Central memory CD8-positive, alpha-beta T cell (primary cell): ENCODE measurements around the gene GALNT10.

Experiments
- ATAC-seq: fragments of 150-1000 bp; cut with Tn5 transposase; replicated peaks from 2 replicates; pipeline ENCODE4 v1.10.0; 2022; ENCODE audit warnings: mild to moderate bottlenecking, moderate FRiP score, moderate number of reproducible peaks; ENCODE audit not compliant: poor library complexity, severe bottlenecking; ENCODE audit errors: extremely low read depth
- DNase-seq, 2 donors: peaks; one replicate each; pipeline ENCODE4 v3.0.0; 2021; ENCODE audit warnings: low spot score in 2 of 2
- H3K27ac Mint-ChIP-seq: one replicate; pipeline ENCODE4 v1.8.0; 2022; ENCODE audit warnings: low read depth, mild to moderate bottlenecking, moderate library complexity, mixed read lengths
- H3K27me3 Mint-ChIP-seq: one replicate; pipeline ENCODE4 v1.8.0; 2022; ENCODE audit warnings: mixed read lengths
- H3K36me3 Mint-ChIP-seq: one replicate; pipeline ENCODE4 v1.8.0; 2022; ENCODE audit warnings: mild to moderate bottlenecking, moderate library complexity, mixed read lengths; ENCODE audit not compliant: insufficient read depth
- H3K4me1 Mint-ChIP-seq: one replicate; pipeline ENCODE4 v1.8.0; 2022; ENCODE audit warnings: mixed read lengths
- H3K4me3 Mint-ChIP-seq: one replicate; pipeline ENCODE4 v1.8.0; 2022; ENCODE audit warnings: mild to moderate bottlenecking, moderate library complexity, mixed read lengths
- H3K9me3 Mint-ChIP-seq: one replicate; pipeline ENCODE4 v1.8.0; 2022; ENCODE audit warnings: mixed read lengths

Gene GALNT10

GRCh38 chr5:154386952-154387629 lies 196.6 kb downstream of the GALNT10 start:
- H3K4me1 Mint-ChIP-seq = peaks cover 35% of the 10 kb centered on the region
- no peaks in the 10 kb centered on the region for H3K27me3 Mint-ChIP-seq
- H3K36me3 Mint-ChIP-seq = peaks cover 4% of the 10 kb centered on the region
- DNase-seq (no peak), ATAC-seq (no peak)
- no peaks in the 10 kb centered on the region for H3K9me3 Mint-ChIP-seq
- H3K4me3 Mint-ChIP-seq = no peak overlapping the region
- peak overlapping the region; percentile 97 for H3K27ac Mint-ChIP-seq

GRCh38 chr5:154388842-154389241 lies 198.3 kb downstream of the GALNT10 start:
- peaks cover 5% of the 10 kb centered on the region for H3K36me3 Mint-ChIP-seq

GRCh38 chr5:154390096-154390495 lies 199.6 kb downstream of the GALNT10 start:
- peaks cover 32% of the 10 kb centered on the region for H3K4me1 Mint-ChIP-seq
- no peak for DNase-seq
- H3K27ac Mint-ChIP-seq = no peak overlapping the region
- ATAC-seq = no peak
- no peaks in the 10 kb centered on the region for H3K9me3 Mint-ChIP-seq
- no peaks in the 10 kb centered on the region for H3K27me3 Mint-ChIP-seq
- no peak overlapping the region for H3K4me3 Mint-ChIP-seq
- peaks cover 6% of the 10 kb centered on the region for H3K36me3 Mint-ChIP-seq

More at GRCh38 chr5:154388842-154389241, 198.3 kb downstream of the GALNT10 start:
- Mint-ChIP-seq H3K9me3 (no peaks in the 10 kb centered on the region), H3K4me3 (no peak overlapping the region), H3K4me1 (peaks cover 33% of the 10 kb centered on the region), H3K27me3 (no peaks in the 10 kb centered on the region), H3K27ac (no peak overlapping the region)
- ATAC-seq (no peak), DNase-seq (no peak)

GRCh38 chr5:154390746-154391359 lies 200.3 kb downstream of the GALNT10 start:
- Mint-ChIP-seq H3K9me3 (no peaks in the 10 kb centered on the region), H3K36me3 (peaks cover 4% of the 10 kb centered on the region), H3K27ac (no peak overlapping the region), H3K27me3 (no peaks in the 10 kb centered on the region), H3K4me1 (peaks cover 32% of the 10 kb centered on the region), H3K4me3 (no peak overlapping the region)
- ATAC-seq = no peak
- no peak for DNase-seq

- Mint-ChIP-seq H3K27me3 (no peaks in the 10 kb centered on the region), H3K27ac (no peak overlapping the region), H3K36me3 (peaks cover 4% of the 10 kb centered on the region), H3K4me1 (peaks cover 34% of the 10 kb centered on the region), H3K4me3 (no peak overlapping the region), H3K9me3 (no peaks in the 10 kb centered on the region)
- ATAC-seq (no peak), DNase-seq (no peak)
Observed at GRCh38 chr5:154391788-154392187, 201.3 kb downstream of the GALNT10 start.

- ATAC-seq (no peak), DNase-seq (no peak)
- Mint-ChIP-seq H3K27me3 (no peaks in the 10 kb centered on the region), H3K9me3 (no peaks in the 10 kb centered on the region), H3K4me1 (peaks cover 34% of the 10 kb centered on the region), H3K36me3 (peaks cover 4% of the 10 kb centered on the region), H3K27ac (peak overlapping the region; percentile 87), H3K4me3 (peak overlapping the region; percentile 16)
Observed at GRCh38 chr5:154393850-154394249, 203.3 kb downstream of the GALNT10 start.

- Mint-ChIP-seq H3K36me3 (peaks cover 6% of the 10 kb centered on the region), H3K27ac (peak overlapping the region; percentile 87), H3K4me1 (peaks cover 34% of the 10 kb centered on the region), H3K4me3 (no peak overlapping the region), H3K27me3 (no peaks in the 10 kb centered on the region), H3K9me3 (no peaks in the 10 kb centered on the region)
- no peak for DNase-seq
- ATAC-seq = no peak
Observed at GRCh38 chr5:154394307-154394706, 203.8 kb downstream of the GALNT10 start.

GRCh38 chr5:154395407-154396106 lies 205.0 kb downstream of the GALNT10 start:
- no peak for ATAC-seq
- H3K27ac Mint-ChIP-seq = peak overlapping the region; percentile 19
- H3K27me3 Mint-ChIP-seq = no peaks in the 10 kb centered on the region
- peaks cover 8% of the 10 kb centered on the region for H3K36me3 Mint-ChIP-seq
- DNase-seq = no peak
- H3K4me3 Mint-ChIP-seq = no peak overlapping the region
- H3K9me3 Mint-ChIP-seq = no peaks in the 10 kb centered on the region
- H3K4me1 Mint-ChIP-seq = peaks cover 34% of the 10 kb centered on the region

- H3K36me3 Mint-ChIP-seq = peaks cover 8% of the 10 kb centered on the region
- DNase-seq (no peak), ATAC-seq (no peak)
- no peaks in the 10 kb centered on the region for H3K9me3 Mint-ChIP-seq
- H3K27ac Mint-ChIP-seq = no peak overlapping the region
- H3K4me3 Mint-ChIP-seq = no peak overlapping the region
- peaks cover 34% of the 10 kb centered on the region for H3K4me1 Mint-ChIP-seq
- H3K27me3 Mint-ChIP-seq = no peaks in the 10 kb centered on the region
Observed at GRCh38 chr5:154396128-154396527, 205.6 kb downstream of the GALNT10 start.

- H3K27me3 Mint-ChIP-seq = no peaks in the 10 kb centered on the region
- H3K36me3 Mint-ChIP-seq = peaks cover 6% of the 10 kb centered on the region
- H3K27ac Mint-ChIP-seq = peak overlapping the region; percentile 67
Observed at GRCh38 chr5:154397652-154398406, 207.3 kb downstream of the GALNT10 start.

GRCh38 chr5:154400678-154401077 lies 210.1 kb downstream of the GALNT10 start:
- H3K4me1 Mint-ChIP-seq = peaks cover 19% of the 10 kb centered on the region
- H3K9me3 Mint-ChIP-seq = no peaks in the 10 kb centered on the region
- no peak for DNase-seq
- no peak overlapping the region for H3K4me3 Mint-ChIP-seq
- ATAC-seq = no peak
- H3K36me3 Mint-ChIP-seq = peaks cover 6% of the 10 kb centered on the region
- no peaks in the 10 kb centered on the region for H3K27me3 Mint-ChIP-seq
- H3K27ac Mint-ChIP-seq = peak overlapping the region; percentile 19

More at GRCh38 chr5:154397652-154398406, 207.3 kb downstream of the GALNT10 start:
- Mint-ChIP-seq H3K4me3 (no peak overlapping the region), H3K9me3 (no peaks in the 10 kb centered on the region), H3K4me1 (peaks cover 27% of the 10 kb centered on the region)
- no peak for ATAC-seq
- no peak for DNase-seq

- no peaks in the 10 kb centered on the region for H3K27me3 Mint-ChIP-seq
- H3K4me3 Mint-ChIP-seq = no peak overlapping the region
- H3K4me1 Mint-ChIP-seq = peaks cover 13% of the 10 kb centered on the region
- peaks cover 6% of the 10 kb centered on the region for H3K36me3 Mint-ChIP-seq
- no peak for DNase-seq
- no peaks in the 10 kb centered on the region for H3K9me3 Mint-ChIP-seq
- no peak for ATAC-seq
- H3K27ac Mint-ChIP-seq = peak overlapping the region; percentile 19
Observed at GRCh38 chr5:154401355-154401754, 210.8 kb downstream of the GALNT10 start.
